ENCODE results near the gene IL10. TPM values are rescaled to one million over a fixed set of nuclear protein-coding genes. Genes with fewer than 3 reads are reported as not detected.

IL10 gene
- total and polyA plus RNA-seq, 11 donors, result 0.27 to 5.0 (median 0.88) TPM; not detected in 1

- ATAC-seq (no peak), DNase-seq (no peak)
- H3K4me1 ChIP-seq, result peaks cover 0 to 37% (median 13%) of the 10 kb centered on the region in 12 donors
- no peaks in the 10 kb centered on the region for H3K9me3 ChIP-seq
- H3K36me3 ChIP-seq, result no peaks in the 10 kb centered on the region
- H3K4me3 ChIP-seq, result no peak overlapping the region
- H3K27ac ChIP-seq, result no peak overlapping the region
- intact Hi-C loops (cut with DNase I), result no loop called here
- 70 to 76% (median 73%) methylated on average over 12 to 13 of the region's 13 CpGs for WGBS, 4 donors
- TF ChIP-seq CTCF (IDR thresholded peaks at IDR 0.05), result no peak
- no peak for TF ChIP-seq POLR2A (IDR thresholded peaks at IDR 0.05)
- no peaks in the 10 kb centered on the region for H3K27me3 ChIP-seq
Observed at GRCh38 chr1:206742719-206743383, 29.4 kb downstream of the IL10 start.

GRCh38 chr1:206741142-206741701, 31.1 kb downstream of the IL10 start:
- peaks cover 0 to 1% (median 0%) of the 10 kb centered on the region in 9 donors for H3K36me3 ChIP-seq
- H3K4me1 ChIP-seq, result peaks cover 0 to 52% (median 24%) of the 10 kb centered on the region in 12 donors
- H3K9me3 ChIP-seq, result no peaks in the 10 kb centered on the region
- no peak overlapping the region for H3K4me3 ChIP-seq
- DNase-seq, result no peak
- TF ChIP-seq CTCF (IDR thresholded peaks at IDR 0.05) (no peak), POLR2A (IDR thresholded peaks at IDR 0.05) (no peak)
- WGBS, 4 donors, result 89 to 94% (median 91%) methylated on average over 5 to 6 of the region's 6 CpGs
- H3K27ac ChIP-seq, result no peak overlapping the region
- H3K27me3 ChIP-seq, result no peaks in the 10 kb centered on the region
- intact Hi-C loops (cut with DNase I), result no loop called here
- ATAC-seq, result no peak

- Histone ChIP-seq H3K4me1 (peaks cover 0 to 62% (median 36%) of the 10 kb centered on the region in 12 donors), H3K4me3 (no peak overlapping the region), H3K27me3 (no peaks in the 10 kb centered on the region), H3K9me3 (no peaks in the 10 kb centered on the region), H3K27ac (peak overlapping the region in 1 of 12 donors; percentile 42), H3K36me3 (peaks cover 0 to 18% (median 11%) of the 10 kb centered on the region in 9 donors)
- DNase-seq (no peak), ATAC-seq (peak in 1 of 4 donors; percentile 4)
- WGBS, 4 donors, result 42 to 51% (median 45%) methylated on average over 5 of the region's 5 CpGs
- intact Hi-C loops (cut with DNase I), result loop anchor here in 6 of 10 donors (5.0 to 10.0 kb wide), 5 partner anchors 63 to 173 kb away; partner anchors contain the start of gene DYRK3 (in 4 of the 6)
- TF ChIP-seq POLR2A (IDR thresholded peaks at IDR 0.05), result no peak
- no peak for TF ChIP-seq CTCF (IDR thresholded peaks at IDR 0.05)
Observed at GRCh38 chr1:206739411-206740076, 32.8 kb downstream of the IL10 start.

Data from heart left ventricle (tissue), 16 donors.